Measurements from ENCODE around the gene C16orf74. TPM values are rescaled to one million over a fixed set of nuclear protein-coding genes. Genes with fewer than 3 reads are reported as not detected.

The C16orf74 gene
- total RNA-seq, 4 donors from 2014 or later = 1.3 TPM; not detected in 3

DNA sequence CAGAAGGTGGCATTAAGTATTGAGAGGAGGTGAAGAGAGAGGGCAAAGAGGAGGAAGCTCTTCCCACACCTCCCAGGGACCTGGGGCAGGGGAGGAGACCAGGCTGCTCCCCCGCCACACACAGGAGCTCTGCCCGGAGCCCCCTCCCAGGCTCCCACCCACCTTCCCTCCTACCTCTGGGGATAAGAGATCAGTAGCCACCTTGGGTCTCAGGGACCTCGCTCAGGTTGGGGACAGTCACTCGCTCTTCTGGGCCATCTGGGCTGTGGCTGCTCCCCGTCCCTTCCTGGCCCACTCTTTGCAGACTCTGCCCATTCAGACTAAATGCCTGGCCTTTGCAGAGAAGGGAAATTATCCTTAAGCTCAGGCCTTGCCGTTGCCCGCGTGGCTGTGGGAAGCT is 14.9 kb upstream of the C16orf74 start:
- TF ChIP-seq, protein P1, sequence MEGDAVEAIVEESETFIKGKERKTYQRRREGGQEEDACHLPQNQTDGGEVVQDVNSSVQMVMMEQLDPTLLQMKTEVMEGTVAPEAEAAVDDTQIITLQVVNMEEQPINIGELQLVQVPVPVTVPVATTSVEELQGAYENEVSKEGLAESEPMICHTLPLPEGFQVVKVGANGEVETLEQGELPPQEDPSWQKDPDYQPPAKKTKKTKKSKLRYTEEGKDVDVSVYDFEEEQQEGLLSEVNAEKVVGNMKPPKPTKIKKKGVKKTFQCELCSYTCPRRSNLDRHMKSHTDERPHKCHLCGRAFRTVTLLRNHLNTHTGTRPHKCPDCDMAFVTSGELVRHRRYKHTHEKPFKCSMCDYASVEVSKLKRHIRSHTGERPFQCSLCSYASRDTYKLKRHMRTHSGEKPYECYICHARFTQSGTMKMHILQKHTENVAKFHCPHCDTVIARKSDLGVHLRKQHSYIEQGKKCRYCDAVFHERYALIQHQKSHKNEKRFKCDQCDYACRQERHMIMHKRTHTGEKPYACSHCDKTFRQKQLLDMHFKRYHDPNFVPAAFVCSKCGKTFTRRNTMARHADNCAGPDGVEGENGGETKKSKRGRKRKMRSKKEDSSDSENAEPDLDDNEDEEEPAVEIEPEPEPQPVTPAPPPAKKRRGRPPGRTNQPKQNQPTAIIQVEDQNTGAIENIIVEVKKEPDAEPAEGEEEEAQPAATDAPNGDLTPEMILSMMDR (IDR thresholded peaks at IDR 0.05 in 4 of 5, conservative IDR thresholded peaks at IDR 0.05 in 1 of 5) = no peak
- no peak for TF ChIP-seq POLR2A (IDR thresholded peaks at IDR 0.05)
- H3K36me3 ChIP-seq = no peaks in the 10 kb centered on the region
- H3K9me3 ChIP-seq = no peaks in the 10 kb centered on the region
- H3K4me3 ChIP-seq = no peak overlapping the region
- in situ Hi-C loops (cut with MboI; ENCODE audit: low sequenced_read_pairs in 4 of 4) (no loop called here), intact Hi-C loops (cut with DNase I; ENCODE audit: low total_unique reads) (no loop called here)
- DNase-seq (no peak), ATAC-seq (no peak)
- no peaks in the 10 kb centered on the region for H3K4me1 ChIP-seq
- peaks cover 4 to 8% (median 7%) of the 10 kb centered on the region in 3 donors for H3K27me3 ChIP-seq
- no peak overlapping the region for H3K27ac ChIP-seq

DNA sequence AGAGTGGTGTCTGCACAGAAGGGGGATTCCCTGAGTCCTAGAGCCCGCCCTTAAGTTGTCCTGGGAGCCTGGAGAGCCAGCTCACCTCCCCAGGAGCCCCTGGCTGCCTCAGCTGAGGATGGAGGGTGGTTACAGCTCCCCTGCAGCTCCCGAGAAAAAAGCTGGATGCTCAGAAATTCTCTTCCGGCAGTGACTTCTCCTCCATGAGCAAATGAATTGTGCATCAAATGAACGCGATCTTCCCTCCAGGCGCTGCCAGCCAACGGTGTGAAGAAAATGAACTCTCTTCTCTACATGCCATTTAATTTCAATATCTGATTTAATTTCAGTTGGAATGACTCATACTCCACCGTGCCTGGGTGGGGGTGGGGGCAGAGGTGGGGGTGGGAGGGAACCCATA is 14.3 kb upstream of the C16orf74 start:
- no peaks in the 10 kb centered on the region for H3K36me3 ChIP-seq
- H3K4me1 ChIP-seq = no peaks in the 10 kb centered on the region
- in situ Hi-C loops (cut with MboI; ENCODE audit: low sequenced_read_pairs in 4 of 4) = no loop called here
- H3K27me3 ChIP-seq = peaks cover 5 to 8% (median 7%) of the 10 kb centered on the region in 3 donors
- no peak for TF ChIP-seq POLR2A (IDR thresholded peaks at IDR 0.05)
- TF ChIP-seq, protein P1 (IDR thresholded peaks at IDR 0.05 in 4 of 5, conservative IDR thresholded peaks at IDR 0.05 in 1 of 5) = no peak
- intact Hi-C loops (cut with DNase I; ENCODE audit: low total_unique reads) = no loop called here
- H3K4me3 ChIP-seq = no peak overlapping the region
- H3K27ac ChIP-seq = no peak overlapping the region
- no peaks in the 10 kb centered on the region for H3K9me3 ChIP-seq
- DNase-seq (no peak), ATAC-seq (no peak)

DNA sequence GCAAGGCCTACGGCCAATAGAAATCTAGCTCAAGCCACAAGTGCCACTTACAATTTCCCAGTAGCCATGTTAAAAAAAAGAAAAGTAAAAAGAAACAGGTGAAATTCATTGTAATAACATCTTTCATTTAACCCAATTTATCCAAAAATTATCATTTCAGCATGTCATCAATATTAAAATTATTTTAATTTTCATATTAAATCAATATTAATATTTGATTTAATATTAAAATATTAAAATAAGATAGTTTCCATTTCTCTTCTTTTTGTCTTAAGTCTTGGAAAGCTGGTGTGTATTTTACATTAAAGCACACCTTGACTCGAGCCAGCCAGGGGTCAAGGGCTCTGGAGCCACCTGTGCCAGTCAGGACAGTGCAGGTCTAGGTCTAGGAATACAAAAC is 12.7 kb upstream of the C16orf74 start:
- Histone ChIP-seq H3K4me3 (no peak overlapping the region), H3K27ac (no peak overlapping the region), H3K4me1 (no peaks in the 10 kb centered on the region), H3K27me3 (peaks cover 5 to 8% (median 7%) of the 10 kb centered on the region in 3 donors), H3K36me3 (no peaks in the 10 kb centered on the region), H3K9me3 (no peaks in the 10 kb centered on the region)
- no peak for TF ChIP-seq POLR2A (IDR thresholded peaks at IDR 0.05)
- TF ChIP-seq, protein P1 (IDR thresholded peaks at IDR 0.05 in 4 of 5, conservative IDR thresholded peaks at IDR 0.05 in 1 of 5) = no peak
- intact Hi-C loops (cut with DNase I; ENCODE audit: low total_unique reads) (no loop called here), in situ Hi-C loops (cut with MboI; ENCODE audit: low sequenced_read_pairs in 4 of 4) (no loop called here)
- DNase-seq = no peak
- ATAC-seq = no peak

DNA sequence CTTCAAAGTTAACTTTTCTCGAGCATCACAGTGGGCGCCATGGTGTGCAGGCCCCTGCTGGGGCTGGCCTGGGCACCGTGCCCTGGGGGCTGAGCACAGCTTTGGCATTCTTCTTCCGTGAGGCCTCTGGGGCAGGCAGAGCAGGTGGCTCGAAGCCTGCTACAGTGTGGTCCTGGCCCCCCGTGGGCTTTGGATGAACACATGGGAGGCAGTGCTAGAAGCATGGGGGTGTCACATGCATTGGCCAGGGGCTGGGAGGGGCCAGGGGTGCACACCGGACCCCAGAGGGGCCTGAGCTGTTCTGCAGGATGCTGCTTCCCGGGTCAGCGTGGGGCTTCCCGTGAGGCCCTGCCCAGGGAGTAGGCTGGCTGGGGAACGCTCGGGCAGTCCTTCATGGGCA is 12.1 kb upstream of the C16orf74 start:
- Histone ChIP-seq H3K9me3 (no peaks in the 10 kb centered on the region), H3K27ac (no peak overlapping the region), H3K4me1 (no peaks in the 10 kb centered on the region), H3K36me3 (no peaks in the 10 kb centered on the region), H3K27me3 (peaks cover 5 to 8% (median 7%) of the 10 kb centered on the region in 3 donors), H3K4me3 (no peak overlapping the region)
- no peak for TF ChIP-seq POLR2A (IDR thresholded peaks at IDR 0.05)
- TF ChIP-seq, protein P1 (IDR thresholded peaks at IDR 0.05 in 4 of 5, conservative IDR thresholded peaks at IDR 0.05 in 1 of 5) = no peak
- DNase-seq = no peak
- ATAC-seq = no peak
- in situ Hi-C loops (cut with MboI; ENCODE audit: low sequenced_read_pairs in 4 of 4) (no loop called here), intact Hi-C loops (cut with DNase I; ENCODE audit: low total_unique reads) (no loop called here)

DNA sequence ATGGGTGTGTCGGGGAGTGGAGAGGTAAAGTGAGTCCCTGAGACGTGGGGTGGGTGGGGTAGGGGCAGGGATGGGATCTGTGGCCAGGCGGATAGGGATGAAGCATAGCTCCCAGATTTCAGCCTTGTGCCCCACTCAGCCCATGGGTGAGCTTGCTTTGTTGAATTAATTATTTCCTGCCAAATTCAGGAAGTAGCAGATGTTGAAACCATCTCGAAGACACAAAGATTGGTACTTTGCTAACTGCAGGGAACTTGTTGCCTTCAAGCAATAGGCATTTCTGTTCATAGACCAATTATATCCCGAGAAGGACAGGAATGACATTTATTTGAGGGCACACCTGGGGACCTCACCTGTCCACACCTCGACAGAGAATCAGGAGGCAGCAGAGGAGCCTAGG is 11.0 kb upstream of the C16orf74 start:
- peaks cover 5 to 8% (median 7%) of the 10 kb centered on the region in 3 donors for H3K27me3 ChIP-seq
- no peaks in the 10 kb centered on the region for H3K4me1 ChIP-seq
- DNase-seq (no peak), ATAC-seq (no peak)
- in situ Hi-C loops (cut with MboI; ENCODE audit: low sequenced_read_pairs in 4 of 4) (no loop called here), intact Hi-C loops (cut with DNase I; ENCODE audit: low total_unique reads) (no loop called here)
- H3K27ac ChIP-seq = no peak overlapping the region
- H3K9me3 ChIP-seq = no peaks in the 10 kb centered on the region
- TF ChIP-seq, protein P1 (IDR thresholded peaks at IDR 0.05 in 4 of 5, conservative IDR thresholded peaks at IDR 0.05 in 1 of 5) = no peak
- TF ChIP-seq POLR2A (IDR thresholded peaks at IDR 0.05) = no peak
- H3K4me3 ChIP-seq = no peak overlapping the region
- H3K36me3 ChIP-seq = no peaks in the 10 kb centered on the region

Data from gastrocnemius medialis (tissue), 4 donors.